HG02678 (cell line): ENCODE results near the gene TBC1D22A.

ENCODE experiments used
- ATAC-seq: cut with Tn5 transposase; IDR thresholded peaks from one replicate; pipeline ENCODE4 v1.9.1; 2021; ENCODE audit warnings: mild to moderate bottlenecking, moderate library complexity; ENCODE audit not compliant: unreplicated experiment

Gene TBC1D22A

DNA sequence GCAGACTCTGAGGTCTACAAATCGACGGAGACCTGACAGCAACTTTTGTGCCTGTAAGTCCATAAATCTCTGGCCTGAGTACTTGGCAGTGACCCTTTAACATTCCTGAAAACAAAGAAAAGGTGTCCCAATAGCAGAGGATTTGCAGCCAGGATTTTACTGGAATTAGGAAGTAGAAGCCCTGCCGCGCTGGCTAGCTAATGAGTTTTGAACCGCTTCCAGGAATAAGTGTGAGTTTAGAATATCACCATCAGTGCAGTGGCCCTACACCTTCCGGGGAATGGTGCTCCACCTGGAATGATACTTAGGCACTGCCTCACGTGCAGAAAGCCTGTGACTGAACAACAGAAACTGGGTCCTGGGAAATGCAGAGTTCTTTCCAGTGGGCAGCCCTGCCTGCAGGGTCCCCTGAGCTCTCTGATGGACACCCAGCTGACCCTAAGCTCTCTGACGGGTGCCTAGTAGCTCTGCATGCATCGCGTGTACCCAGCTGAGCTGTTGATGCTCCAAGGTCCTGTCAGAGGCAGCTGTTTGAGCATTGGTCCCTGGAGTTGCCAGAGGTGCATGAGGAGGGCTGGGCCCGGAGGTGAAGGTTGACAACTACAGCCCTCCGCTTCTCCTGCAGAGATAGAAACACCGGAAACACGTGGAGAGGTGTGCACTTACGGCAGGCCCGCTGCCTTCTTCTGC, 380.9 kb downstream of the TBC1D22A start:
- ATAC-seq = no peak

DNA sequence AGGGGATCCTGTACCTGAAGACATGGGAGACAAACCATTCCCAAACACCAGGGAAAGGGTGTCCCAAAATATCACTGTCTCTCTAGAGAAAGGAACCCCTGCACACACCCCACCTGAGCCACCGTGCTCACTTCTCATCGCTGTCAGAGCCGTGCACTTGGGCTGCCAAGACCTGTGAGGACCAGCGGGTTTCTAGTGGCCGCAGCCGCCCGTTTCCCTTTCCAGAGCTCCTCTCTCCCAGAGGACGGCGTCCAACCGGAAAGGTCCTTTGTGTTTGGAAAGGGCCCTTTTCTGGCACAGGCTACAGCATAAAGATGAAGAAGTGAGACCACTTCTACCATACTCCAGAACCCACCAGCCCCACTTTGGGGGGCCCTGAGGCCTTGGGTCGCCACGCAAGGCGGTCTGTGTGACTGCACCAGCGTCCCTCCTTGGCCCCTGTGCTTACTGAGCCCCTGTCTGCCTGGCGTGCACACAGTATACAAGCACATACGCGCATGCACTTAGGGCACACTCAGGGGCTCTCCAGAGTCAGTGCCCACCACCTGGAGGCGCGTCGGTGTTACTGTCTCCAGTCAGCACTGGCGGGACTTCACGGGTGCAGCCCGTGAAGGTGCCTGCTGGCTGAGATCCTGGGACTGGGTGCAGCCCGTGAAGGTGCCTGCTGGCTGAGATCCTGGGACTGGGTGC, 381.8 kb downstream of the TBC1D22A start:
- ATAC-seq = no peak

DNA sequence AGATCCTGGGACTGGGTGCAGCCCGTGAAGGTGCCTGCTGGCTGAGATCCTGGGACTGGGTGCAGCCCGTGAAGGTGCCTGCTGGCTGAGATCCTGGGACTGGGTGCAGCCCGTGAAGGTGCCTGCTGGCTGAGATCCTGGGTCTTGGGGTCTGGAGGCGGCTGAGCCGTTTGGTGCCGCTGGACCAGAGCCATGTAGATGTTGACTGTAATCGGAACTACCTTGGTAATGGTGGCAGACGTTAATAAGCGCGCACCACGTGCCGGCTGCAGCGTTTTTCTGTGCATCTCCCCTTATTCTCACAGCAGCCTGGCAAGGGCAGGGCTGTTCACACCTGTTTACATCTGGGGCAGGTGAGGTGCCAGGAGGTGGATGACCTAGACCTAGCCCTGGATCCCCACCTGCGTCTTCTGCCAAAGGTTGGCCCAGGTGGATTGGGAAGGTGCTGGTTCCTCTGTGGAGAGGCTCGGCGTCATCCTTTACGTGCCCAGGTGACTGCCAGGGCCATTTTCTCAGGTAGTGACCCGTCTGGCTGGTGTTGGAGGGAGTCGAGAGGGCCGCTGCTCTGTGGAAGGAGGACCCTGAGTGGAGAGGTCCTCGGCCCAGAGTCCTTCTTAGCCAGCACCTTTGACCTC, 382.5 kb downstream of the TBC1D22A start:
- ATAC-seq = no peak

DNA sequence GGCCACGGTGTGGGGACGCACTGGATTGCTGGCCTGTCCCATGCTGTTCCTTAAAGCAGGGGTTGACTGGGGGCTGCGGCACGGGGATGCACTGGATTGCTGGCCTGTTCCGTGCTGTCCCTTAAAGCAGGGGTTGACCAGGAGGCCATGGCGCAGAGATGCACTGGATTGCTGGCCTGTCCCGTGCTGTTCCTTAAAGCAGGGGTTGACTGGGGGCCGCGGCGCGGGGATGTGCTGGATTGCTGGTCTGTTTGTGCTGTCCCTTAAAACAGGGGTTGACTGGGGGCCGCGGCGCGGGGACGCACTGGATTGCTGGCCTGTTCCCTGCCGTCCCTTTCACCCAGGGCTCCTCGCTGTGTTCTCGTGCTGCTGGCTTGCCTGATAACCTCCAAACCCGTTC, 383.4 kb downstream of the TBC1D22A start:
- no peak for ATAC-seq

DNA sequence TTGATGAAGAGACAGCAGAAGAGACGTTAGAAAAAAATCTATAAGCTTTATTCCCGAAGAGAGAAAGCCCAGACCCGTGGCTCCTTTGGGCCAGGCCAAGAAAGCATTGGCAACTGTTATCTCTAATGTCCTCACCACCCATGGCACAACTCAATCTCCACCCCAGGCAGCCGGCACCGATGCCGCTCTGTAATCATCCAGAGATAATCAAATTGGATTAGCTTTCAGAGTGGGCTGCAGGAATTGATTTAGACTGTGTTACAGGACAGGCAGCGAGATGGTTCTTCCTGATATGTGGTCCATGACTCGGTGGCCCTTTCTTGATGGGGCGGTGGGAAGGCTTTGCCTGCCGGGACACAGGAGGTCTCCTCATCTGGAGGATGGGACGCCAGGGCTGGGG, 383.9 kb downstream of the TBC1D22A start:
- ATAC-seq = no peak

DNA sequence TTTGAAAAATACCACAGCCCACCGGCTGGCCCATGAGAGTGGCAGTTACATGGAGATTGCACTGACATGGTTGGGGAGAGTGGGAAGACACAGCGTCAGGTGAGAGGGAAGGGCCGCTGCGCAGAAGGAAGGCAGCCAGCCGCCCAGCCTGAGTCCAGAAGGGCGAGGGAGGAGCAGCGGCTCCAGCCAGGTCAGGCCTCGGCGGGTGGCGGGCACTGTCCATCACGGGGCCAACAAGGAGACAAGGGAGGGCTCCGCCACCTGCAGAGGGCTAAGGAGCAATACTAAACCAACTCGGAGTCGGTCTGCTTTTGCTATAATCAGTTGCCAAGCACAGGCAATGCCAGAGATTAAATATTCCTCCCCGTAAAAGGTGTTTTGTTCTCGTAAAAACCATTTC, 384.5 kb downstream of the TBC1D22A start:
- ATAC-seq = no peak

DNA sequence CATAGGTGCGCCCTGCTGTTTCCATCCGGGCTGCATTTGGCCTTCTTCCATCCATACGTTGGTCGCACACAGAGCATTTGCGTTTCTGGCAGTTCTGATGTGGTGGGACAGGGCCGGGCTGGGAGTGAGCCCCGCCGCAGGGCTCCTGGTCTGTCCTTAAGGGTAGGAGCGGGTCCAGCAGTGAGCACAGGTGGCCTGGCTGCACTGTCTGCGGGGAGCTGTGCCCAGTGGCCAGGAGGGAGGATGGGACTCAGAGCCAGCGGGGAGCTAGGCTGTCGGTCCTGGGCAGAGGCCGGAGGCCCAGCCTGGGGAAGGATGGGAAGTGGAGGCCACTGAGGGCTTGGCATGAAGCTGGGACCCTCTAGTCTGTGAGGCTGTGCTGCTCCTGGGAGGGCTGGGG, 385.1 kb downstream of the TBC1D22A start:
- ATAC-seq = no peak

DNA sequence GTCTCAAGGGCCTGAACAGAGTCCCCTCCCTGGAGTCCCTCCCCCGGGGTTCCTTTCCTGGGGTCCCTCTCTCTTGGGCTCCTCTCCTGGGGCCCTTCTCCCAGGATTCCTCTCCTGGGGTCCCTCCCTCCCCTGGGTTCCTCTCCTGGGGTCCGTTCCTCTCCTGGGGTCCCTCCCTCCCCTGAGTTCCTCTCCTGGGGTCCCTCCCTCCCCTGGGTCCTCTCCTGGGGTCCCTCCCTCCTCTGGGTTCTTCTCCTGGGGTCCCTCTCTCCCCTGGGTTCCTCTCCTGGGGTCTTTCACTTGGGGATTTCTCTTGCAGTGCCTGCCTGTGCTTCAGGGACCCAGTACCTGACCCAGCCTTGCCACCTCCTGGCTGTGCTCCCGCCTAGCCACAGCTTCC, 386.1 kb downstream of the TBC1D22A start:
- ATAC-seq = no peak

DNA sequence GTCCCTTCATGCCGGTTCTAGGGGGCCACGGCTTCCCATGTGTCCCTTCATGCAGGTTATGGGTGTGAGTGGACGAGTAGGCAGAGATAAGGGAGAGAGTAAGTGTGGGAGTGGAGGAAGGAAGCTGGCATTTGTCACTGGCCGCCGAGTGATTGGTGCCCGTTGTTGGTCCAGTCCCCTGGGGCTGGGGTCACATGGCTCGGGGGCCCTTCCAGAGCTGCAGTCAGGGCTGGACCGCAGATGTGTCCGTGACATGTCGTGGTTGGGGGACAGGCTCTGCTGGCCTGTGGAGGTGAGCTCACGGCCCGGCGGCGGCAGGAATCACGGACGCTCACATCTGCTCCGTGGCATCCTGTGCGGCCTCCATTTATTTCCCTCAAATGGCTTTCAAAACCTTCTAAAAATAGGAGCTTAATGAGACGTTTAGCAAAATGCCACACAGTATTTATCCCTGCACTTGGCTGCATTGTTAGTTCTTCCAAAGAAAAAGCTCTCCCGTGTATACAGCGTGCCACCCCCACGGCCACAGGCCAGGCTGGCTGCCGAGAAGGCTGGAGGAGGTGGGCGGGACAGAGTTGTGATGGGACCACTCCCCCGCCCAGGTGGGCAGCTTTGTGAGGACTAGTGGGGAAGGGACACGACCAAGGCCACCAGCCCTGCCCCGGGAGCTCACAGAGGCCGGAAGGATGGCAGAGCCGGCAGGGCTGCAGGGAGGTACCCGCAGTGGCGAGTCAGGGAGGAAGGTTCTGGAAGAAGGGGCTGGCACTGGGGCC, 386.7 kb downstream of the TBC1D22A start:
- ATAC-seq = no peak

DNA sequence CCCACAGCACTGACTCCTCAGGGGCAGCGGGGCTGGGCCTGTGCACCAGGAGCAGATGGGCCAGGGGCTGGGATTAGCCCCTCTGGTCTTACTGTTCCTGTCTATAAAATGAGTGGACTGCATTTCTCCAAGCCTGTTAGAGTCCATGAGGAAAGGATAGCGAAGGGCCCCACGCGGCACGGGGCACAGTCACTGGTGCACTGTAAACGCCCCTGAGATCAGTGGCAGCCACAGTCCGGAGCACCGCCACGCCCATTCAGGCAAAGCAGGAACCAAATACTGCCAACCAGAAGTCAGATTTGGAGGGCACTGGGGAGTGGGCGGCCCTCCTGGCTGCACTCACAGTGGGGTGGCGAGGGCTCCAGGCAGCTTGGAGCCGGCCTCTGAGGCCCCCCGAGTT, 387.5 kb downstream of the TBC1D22A start:
- ATAC-seq = no peak

DNA sequence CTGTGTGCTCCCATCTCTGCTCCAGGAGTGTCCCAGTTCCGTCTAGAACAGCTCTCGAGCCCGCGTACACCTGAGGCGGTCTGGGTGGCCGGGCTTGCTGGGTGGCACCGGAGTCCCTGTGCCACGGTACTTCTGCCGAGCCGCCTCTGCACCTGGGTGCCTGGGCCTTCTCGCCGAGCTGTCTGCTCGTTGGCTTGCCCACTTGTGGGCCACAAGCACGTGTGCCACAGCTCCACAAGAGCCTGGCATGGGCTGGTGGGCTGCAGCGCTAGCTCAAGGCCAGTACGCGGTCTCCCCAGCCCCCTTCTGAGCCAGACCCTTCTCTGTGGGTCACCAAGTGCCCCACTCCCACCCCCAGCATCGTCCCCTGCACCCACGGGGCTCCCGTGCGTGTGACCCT, 388.0 kb downstream of the TBC1D22A start:
- ATAC-seq = no peak

DNA sequence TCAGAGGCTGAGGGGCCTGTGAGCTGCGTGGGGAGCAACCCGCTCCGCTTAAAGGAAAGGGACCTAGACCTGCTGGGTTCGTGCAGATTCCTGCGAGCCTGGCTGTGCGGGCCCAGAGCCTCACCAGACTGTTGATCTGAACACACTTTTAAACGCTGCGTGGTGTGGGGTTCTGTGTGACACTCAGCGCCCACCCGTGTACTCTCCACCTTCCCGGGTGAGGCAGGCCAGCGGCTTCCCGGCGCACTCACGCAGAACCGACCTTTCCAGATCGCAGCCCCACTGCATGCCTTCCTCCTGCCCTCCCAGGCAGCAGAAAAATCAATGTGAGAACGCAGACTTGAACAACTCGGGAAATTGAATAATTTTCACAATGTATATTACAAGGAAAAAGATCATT, 388.6 kb downstream of the TBC1D22A start:
- ATAC-seq = no peak

DNA sequence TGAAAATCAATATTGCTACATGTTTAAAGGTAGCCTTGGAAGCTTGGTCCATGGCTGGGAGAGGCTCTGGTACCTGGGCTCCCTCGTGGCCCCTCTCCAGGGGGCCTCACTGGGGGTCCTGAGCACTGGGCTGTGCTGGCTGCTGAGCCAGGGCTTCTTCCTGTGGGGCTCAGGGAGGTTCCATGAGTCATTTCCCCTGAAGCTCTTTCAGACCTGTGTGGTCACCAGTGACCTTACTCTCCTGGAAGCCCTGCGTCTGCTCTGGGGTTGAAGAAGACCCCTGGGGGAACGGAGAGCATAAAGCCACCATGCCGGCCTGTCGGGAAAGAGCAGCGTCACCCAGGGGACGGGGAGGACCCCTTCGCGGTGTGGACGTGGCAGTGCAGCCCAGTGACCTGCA, 389.0 kb downstream of the TBC1D22A start:
- ATAC-seq = no peak

DNA sequence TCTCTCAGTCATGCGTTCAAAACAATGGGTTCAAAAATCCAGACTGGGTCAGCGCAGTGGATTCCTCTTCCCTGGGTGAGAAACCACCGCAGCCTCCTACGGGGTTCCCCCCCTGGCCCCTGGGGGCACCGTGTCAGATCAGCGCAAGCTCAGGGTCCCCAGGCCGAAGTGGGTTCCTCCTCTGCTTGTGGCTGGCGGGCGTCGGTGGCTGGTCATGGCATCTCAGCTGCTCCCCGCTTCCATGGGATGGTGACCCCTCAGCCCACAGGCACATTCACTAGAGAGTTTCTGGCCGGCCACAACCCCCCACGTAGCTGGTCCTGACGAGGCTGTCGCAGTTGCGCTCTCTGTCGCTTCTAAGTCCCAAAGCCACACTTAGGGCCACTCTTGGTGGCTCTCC, 389.8 kb downstream of the TBC1D22A start:
- no peak for ATAC-seq

DNA sequence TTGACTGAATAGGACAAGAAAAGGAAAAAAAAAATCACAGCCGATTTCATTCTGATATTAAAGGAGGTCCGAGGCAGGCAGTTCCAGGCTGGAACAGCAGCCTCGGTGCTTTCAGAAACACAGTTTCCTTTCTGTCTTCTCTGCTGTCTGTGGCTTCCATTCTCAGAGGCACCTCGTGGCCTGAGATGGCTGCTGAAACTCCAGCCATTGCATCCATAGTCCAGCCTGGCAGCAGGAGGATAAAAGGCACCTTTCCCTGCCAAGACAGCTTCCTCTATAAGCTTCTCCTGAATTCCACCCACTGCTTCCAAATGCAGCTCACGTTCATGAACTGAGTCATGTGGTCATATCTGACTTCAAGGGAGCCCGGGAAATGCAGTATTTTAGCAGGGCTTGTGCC, 390.5 kb downstream of the TBC1D22A start:
- no peak for ATAC-seq

DNA sequence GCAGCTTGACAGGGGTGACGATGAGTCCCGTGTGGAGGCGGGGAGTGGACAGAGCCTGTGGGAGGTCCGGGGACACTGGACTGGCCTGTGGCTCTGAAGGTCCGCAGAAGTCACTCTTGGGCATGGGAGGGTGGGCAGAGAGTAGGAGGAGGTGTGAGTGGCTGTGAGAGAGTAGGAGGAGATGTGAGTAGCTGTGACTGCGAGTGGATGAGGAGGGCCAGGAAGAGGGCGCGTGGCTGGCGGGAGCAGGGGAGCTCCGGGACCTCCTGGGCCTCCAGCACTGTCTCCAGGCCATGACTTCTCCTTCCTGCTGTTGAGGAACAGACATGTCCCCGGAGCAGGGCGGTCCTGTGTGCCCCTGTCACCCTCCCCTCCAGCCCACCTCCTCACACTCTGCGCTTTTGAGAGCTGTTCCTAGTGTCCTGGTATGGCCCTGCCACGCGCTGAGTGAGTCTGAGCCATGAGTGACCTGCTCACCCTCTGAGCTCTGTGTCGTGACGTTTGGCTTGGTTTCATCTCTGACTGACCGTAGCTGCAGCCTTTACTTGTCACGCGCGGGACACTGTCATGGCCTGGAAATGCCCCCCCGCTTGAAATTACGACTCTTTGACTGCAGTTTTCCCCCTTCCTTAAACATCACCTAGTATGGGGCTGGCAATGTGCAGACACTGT, 391.5 kb downstream of the TBC1D22A start:
- ATAC-seq = no peak

DNA sequence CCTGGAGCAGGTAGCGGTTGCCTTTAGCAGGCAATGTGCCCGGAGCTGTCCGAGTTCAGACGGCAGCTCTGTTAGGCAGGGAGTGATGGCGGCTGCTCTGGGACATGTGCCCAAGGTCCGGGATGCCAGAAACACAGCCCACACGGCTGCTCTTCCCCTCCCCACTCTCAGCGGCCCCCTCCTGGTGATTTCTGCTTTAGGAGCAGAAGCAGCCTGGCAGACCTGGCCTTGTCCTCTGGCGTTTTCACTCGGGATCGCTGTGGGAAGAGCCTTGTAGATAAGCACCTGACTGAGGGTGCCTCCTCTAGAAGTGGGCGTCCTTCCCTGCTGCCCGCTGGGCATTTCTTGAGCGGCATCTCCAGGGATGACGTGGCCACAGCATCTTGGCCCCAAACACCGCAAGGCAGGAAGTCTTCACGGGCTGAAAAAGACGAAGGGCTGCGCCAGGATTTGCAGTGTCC, 392.2 kb downstream of the TBC1D22A start:
- ATAC-seq = no peak

DNA sequence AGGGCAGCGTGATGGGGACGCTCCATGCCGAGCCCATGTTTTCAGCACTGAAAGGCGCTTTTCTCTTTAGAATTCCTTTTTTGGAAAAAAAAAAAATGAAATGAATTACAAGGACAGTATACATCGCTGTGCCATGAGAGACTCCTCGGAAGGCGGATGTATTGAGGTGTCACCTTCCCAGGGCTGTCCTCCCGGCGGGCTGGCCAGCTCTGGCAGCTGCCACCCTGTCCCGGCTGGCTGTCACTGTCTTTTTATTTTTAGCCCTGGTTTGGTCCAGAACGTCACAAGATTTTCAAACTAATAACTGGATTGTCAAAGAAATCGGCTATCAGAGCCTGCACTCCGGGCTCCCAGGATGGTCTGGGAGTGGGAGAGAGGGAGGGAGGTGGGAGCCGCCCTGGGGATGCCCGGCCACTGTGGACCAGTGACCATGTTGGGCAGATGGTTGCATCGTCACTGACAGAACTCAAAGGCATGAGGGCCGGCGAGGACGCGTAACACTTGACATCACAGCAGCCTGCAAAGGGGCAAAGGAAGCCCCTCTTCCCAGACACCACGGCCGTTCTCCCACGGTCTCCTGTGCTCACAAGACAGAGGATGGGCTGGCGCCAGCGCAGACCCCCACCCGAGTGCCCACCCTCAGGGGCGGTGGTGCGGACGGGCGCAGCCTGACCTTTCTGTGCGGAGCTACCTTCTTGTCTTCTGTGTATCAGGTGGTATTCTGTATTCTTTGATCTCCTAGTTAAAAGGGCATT, 392.9 kb downstream of the TBC1D22A start:
- no peak for ATAC-seq

DNA sequence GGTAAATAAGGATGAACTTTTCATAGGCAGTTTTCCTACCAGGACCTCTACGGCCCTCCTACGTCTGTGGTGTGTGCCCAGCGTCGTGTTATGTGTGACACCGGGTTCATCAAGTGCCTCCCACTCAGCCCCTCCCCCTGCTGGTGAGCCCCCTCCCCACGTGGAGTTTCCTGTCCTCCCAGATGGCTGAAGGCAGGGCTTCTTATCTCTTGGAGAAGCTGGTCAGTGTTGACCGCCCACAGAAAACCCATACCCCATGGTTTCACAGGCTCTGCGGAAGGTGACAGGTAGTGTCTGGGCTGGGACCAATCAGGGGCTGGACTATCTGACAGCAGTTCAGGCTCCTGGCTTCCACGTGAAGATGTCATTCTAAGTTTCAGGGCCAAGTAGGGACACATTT, 393.5 kb downstream of the TBC1D22A start:
- ATAC-seq = no peak
